Activated naive CD4-positive, alpha-beta T cell treated with anti-CD3 and anti-CD28 coated beads, Interleukin-2, amount 10 ng/mL, durations not matched to agents 5 hours and 36 hours (primary cell): ENCODE measurements around the gene DCLRE1C. TPM values are rescaled to one million over a fixed set of nuclear protein-coding genes. Genes with fewer than 3 reads are reported as not detected.

Source experiments
- total RNA-seq, 2 experiments: library from RNA; stranded (reverse); gene quantifications; one replicate each; pipeline ENCODE4 v1.2.3, GENCODE V29; 2021

Gene DCLRE1C
- 10 to 100 TPM; 40.3 to 45.7 TPM for total RNA-seq

GRCh38 chr10:14954001-14954770 lies at the start of gene DCLRE1C:
Gene DCLRE1C (minus strand): TSS chr10:14954096. CDS start chr10:14954010, 86 bp downstream.

GRCh38 chr10:14959221-14960057 lies 5.5 kb upstream of the DCLRE1C start, which contains the start of gene MEIG1:
Gene MEIG1 (plus strand): TSS chr10:14959388. CDS start chr10:14966469, 7,081 bp downstream.

GRCh38 chr10:14878266-14879123 lies 75.4 kb downstream of the DCLRE1C start, which contains the start of gene SUV39H2:
Gene SUV39H2 (plus strand): TSS chr10:14878866. CDS start chr10:14878889, 23 bp downstream.

Other genes starting within 250 kb of the DCLRE1C start
- 100 to 1,000 TPM; 189 to 195 TPM for gene FAM107B, start 179.2 kb downstream of the DCLRE1C start, total RNA-seq
- 1 to 10 TPM in 1 of 2 experiments, under 1 TPM in 1; 0.65 to 1.8 TPM for gene CDNF, start 116.1 kb downstream of the DCLRE1C start, total RNA-seq
- 10 to 100 TPM; 17.5 to 18.9 TPM for gene HSPA14, start 115.8 kb downstream of the DCLRE1C start, total RNA-seq
- 10 to 100 TPM; 16.5 to 17.9 TPM for gene MSANTD7, start 115.8 kb downstream of the DCLRE1C start, total RNA-seq
- gene SUV39H2, start 75.2 kb downstream of the DCLRE1C start, total RNA-seq = 10 to 100 TPM; 18.0 to 22.9 TPM
- gene MEIG1, start 5.3 kb upstream of the DCLRE1C start, total RNA-seq = under 1 TPM in 1 of 2 experiments, not detected in 1; 0.58 TPM
- 1 to 10 TPM; 9.0 to 9.9 TPM for gene OLAH, start 89.8 kb upstream of the DCLRE1C start, total RNA-seq
- 1 to 10 TPM; 4.4 to 4.5 TPM for gene ACBD7, start 134.7 kb upstream of the DCLRE1C start, total RNA-seq
- 10 to 100 TPM; 15.2 to 16.2 TPM for gene RPP38, start 143.3 kb upstream of the DCLRE1C start, total RNA-seq
- 10 to 100 TPM; 43.8 to 45.4 TPM for gene NMT2, start 214.6 kb upstream of the DCLRE1C start, total RNA-seq